ENCODE measurements around the gene GJA9.

DNA sequence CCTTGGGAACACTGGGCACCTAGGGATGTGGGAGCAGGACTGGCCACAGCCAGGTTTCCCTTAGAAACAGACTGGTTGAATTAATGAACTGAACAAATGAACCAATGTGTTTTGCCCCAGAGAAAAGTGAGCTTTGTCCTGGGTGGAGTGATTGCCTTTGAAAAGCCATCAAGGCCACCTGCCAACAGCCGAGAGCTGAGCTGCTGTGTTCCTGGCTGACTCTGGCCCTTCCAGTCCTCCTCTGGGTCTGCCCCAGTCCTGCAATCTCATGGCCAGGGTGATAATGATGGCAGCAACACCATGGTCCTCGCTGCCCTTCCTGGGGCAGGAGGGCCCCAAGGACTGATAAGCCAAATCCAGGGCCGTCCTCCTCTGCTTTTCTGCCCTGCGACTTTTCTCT is 18.2 kb upstream of the GJA9 start:
- TF ChIP-seq POLR2A (IDR thresholded peaks at IDR 0.05) (no peak), EP300 (IDR thresholded peaks at IDR 0.05; ENCODE audit: low read depth) (no peak)

Measured in transverse colon (tissue), 1 donor.